ENCODE measurements around the gene CEP83.

Gene CEP83

GRCh38 chr12:94418517-94418916 is 41.1 kb downstream of the CEP83 start:
- no peak overlapping the region for H3K27ac ChIP-seq (ENCODE audit: low read length)
- H3K36me3 ChIP-seq (replicated peaks; ENCODE audit: low read depth, low read length) = peaks cover 27% of the 10 kb centered on the region
- peaks cover 7% of the 10 kb centered on the region for H3K4me1 ChIP-seq (ENCODE audit: low read length)
- H3K4me3 ChIP-seq (ENCODE audit: low read length) = no peak overlapping the region
- no peak for TF ChIP-seq EZH2phosphoT487 (IDR thresholded peaks at IDR 0.05; ENCODE audit: low read depth)
- TF ChIP-seq, protein P1, sequence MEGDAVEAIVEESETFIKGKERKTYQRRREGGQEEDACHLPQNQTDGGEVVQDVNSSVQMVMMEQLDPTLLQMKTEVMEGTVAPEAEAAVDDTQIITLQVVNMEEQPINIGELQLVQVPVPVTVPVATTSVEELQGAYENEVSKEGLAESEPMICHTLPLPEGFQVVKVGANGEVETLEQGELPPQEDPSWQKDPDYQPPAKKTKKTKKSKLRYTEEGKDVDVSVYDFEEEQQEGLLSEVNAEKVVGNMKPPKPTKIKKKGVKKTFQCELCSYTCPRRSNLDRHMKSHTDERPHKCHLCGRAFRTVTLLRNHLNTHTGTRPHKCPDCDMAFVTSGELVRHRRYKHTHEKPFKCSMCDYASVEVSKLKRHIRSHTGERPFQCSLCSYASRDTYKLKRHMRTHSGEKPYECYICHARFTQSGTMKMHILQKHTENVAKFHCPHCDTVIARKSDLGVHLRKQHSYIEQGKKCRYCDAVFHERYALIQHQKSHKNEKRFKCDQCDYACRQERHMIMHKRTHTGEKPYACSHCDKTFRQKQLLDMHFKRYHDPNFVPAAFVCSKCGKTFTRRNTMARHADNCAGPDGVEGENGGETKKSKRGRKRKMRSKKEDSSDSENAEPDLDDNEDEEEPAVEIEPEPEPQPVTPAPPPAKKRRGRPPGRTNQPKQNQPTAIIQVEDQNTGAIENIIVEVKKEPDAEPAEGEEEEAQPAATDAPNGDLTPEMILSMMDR (IDR thresholded peaks at IDR 0.05; ENCODE audit: low read depth, low read length) = no peak
- H3K27me3 ChIP-seq (ENCODE audit: low read depth, low read length) = no peaks in the 10 kb centered on the region
- peaks cover 12% of the 10 kb centered on the region for H3K79me2 ChIP-seq (ENCODE audit: low read length)
- no peaks in the 10 kb centered on the region for H4K20me1 ChIP-seq (ENCODE audit: insufficient read depth, low read length)
- H3K4me2 ChIP-seq (ENCODE audit: low read length) = no peak overlapping the region
- peaks cover 26% of the 10 kb centered on the region; the same call in 1 of the 2 replicates for H3K9me3 ChIP-seq (ENCODE audit: insufficient read depth, low read length)
- H3K9ac ChIP-seq (ENCODE audit: low read length) = no peak overlapping the region
- no peak overlapping the region for H2AFZ ChIP-seq (ENCODE audit: low read depth, low read length)

DNA sequence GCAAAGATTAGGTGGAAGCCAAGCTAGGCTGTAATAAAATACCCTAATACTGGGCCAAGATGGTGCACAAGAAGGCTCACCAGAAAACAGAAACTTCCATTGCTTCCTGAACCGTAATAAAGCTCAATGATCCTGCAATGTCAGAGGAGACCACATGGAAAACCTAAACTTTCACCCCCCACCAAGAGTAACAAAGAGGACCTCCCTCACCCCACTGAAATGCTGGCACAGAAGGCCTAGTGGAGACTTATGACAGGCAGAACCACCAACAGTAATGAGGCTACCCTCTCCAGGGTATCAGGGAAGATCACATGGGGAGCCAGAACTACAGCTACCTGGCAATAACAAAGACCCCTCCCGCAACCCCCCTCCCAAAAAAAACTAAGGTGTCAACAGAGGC is 43.1 kb downstream of the CEP83 start:
- Histone ChIP-seq H3K4me2 (ENCODE audit: low read length) (no peak overlapping the region), H3K4me1 (ENCODE audit: low read length) (peaks cover 14% of the 10 kb centered on the region), H3K4me3 (ENCODE audit: low read length) (no peak overlapping the region), H3K27me3 (ENCODE audit: low read depth, low read length) (no peaks in the 10 kb centered on the region), H4K20me1 (ENCODE audit: insufficient read depth, low read length) (no peaks in the 10 kb centered on the region), H3K9me3 (ENCODE audit: insufficient read depth, low read length) (peaks cover 10% of the 10 kb centered on the region; the same call in 1 of the 2 replicates), H3K79me2 (ENCODE audit: low read length) (peaks cover 17% of the 10 kb centered on the region), H3K9ac (ENCODE audit: low read length) (no peak overlapping the region), H3K27ac (ENCODE audit: low read length) (no peak overlapping the region), H2AFZ (ENCODE audit: low read depth, low read length) (no peak overlapping the region), H3K36me3 (replicated peaks; ENCODE audit: low read depth, low read length) (peaks cover 14% of the 10 kb centered on the region)
- TF ChIP-seq, protein P1 (IDR thresholded peaks at IDR 0.05; ENCODE audit: low read depth, low read length) = no peak
- TF ChIP-seq EZH2phosphoT487 (IDR thresholded peaks at IDR 0.05; ENCODE audit: low read depth) = no peak

DNA sequence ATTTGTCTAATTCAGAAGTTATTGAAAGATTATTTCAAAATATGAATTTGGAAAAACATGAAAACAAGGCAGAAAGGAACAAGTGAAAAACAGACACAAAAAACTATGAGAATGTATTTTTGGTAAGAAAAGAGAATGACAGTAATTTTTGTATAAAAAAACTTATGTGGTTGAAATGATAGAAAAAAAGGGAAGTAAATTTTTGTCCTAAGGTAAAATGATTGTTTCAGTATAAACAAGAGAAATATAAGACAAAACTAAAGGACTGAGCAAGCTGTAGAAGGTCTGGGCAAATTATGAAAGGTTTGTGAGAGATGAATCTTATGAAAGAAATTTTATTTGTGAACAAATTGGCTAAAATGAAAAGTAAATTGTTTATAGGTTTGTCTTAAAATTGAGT is 44.6 kb downstream of the CEP83 start:
- Histone ChIP-seq H3K9me3 (ENCODE audit: insufficient read depth, low read length) (peaks cover 1% of the 10 kb centered on the region; the same call in 1 of the 2 replicates), H3K4me3 (ENCODE audit: low read length) (no peak overlapping the region), H3K27me3 (ENCODE audit: low read depth, low read length) (no peaks in the 10 kb centered on the region), H2AFZ (ENCODE audit: low read depth, low read length) (no peak overlapping the region), H3K4me2 (ENCODE audit: low read length) (no peak overlapping the region), H3K4me1 (ENCODE audit: low read length) (peaks cover 17% of the 10 kb centered on the region), H3K36me3 (replicated peaks; ENCODE audit: low read depth, low read length) (peaks cover 6% of the 10 kb centered on the region), H3K9ac (ENCODE audit: low read length) (no peak overlapping the region), H3K27ac (ENCODE audit: low read length) (no peak overlapping the region), H3K79me2 (ENCODE audit: low read length) (peaks cover 17% of the 10 kb centered on the region), H4K20me1 (ENCODE audit: insufficient read depth, low read length) (no peaks in the 10 kb centered on the region)
- TF ChIP-seq, protein P1 (IDR thresholded peaks at IDR 0.05; ENCODE audit: low read depth, low read length) = no peak
- no peak for TF ChIP-seq EZH2phosphoT487 (IDR thresholded peaks at IDR 0.05; ENCODE audit: low read depth)

DNA sequence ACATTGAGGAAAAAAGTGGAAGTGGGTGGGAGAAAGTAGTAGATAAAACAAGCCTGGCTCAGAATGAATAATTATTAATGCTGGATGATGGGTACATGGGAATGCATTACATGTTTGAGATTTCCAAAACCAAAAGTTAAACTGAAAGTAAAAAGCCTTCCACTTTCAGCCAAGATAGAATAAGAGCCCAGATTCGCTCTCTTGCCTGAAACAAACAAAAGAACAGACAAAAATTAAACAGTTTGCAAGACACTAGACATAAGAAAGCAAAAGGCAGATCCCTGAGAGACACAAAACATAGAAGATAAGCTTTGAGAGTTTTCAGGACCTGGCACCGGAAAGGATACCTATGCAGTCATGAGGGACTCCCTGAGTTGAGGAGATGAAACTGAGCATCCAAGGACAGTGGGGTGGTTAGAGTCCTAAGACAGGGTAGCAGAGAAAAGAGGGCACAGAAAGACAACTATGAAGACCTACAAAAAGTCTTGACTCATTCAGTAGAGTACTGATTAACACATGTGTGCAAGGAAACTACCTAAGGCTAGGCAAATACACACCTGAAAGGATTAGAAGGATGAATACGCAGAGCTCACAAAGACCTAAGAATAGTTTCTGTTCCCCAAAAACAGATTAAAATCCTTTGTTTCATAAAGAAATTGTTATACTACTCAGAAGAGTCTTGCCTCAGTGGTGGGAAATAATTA is 54.1 kb downstream of the CEP83 start:
- H3K4me3 ChIP-seq (ENCODE audit: low read length) = peak overlapping the region; percentile 69
- no peaks in the 10 kb centered on the region for H3K9me3 ChIP-seq (ENCODE audit: insufficient read depth, low read length)
- H3K4me2 ChIP-seq (ENCODE audit: low read length) = peak overlapping the region; percentile 89
- H2AFZ ChIP-seq (ENCODE audit: low read depth, low read length) = peak overlapping the region; percentile 14; the same call in 1 of the 2 replicates
- no peaks in the 10 kb centered on the region for H3K27me3 ChIP-seq (ENCODE audit: low read depth, low read length)
- peak overlapping the region; percentile 68 for H3K27ac ChIP-seq (ENCODE audit: low read length)
- peaks cover 17% of the 10 kb centered on the region for H3K4me1 ChIP-seq (ENCODE audit: low read length)
- peaks cover 4% of the 10 kb centered on the region; the same call in 1 of the 2 replicates for H3K79me2 ChIP-seq (ENCODE audit: low read length)
- peaks cover 15% of the 10 kb centered on the region for H3K36me3 ChIP-seq (replicated peaks; ENCODE audit: low read depth, low read length)
- H4K20me1 ChIP-seq (ENCODE audit: insufficient read depth, low read length) = no peaks in the 10 kb centered on the region
- TF ChIP-seq, protein P1 (IDR thresholded peaks at IDR 0.05; ENCODE audit: low read depth, low read length) = no peak
- TF ChIP-seq EZH2phosphoT487 (IDR thresholded peaks at IDR 0.05; ENCODE audit: low read depth) = no peak
- peak overlapping the region; percentile 36 for H3K9ac ChIP-seq (ENCODE audit: low read length)
